ENCODE data around the gene P2RY12.

Gene P2RY12

DNA sequence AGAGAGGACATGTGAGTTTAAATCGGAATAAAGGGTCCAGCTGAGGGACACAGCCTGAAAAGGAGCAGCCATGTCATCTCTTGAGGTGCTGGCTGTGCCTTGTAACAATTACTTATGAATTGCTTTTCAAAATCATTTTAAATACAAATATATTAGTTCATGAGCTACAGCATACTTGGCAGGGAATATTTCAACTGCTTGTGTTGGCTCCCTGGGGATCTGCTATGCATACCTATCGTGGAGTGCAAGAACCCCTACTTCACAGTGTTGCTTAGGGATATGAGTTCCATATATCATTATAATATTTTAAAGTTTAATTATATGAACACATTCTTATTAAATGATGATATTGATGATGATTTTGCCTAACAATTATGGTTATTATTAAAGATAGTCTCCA lies 87.1 kb downstream of the P2RY12 start:
- H2AFZ ChIP-seq (ENCODE audit: low read depth), result no peak overlapping the region
- no peaks in the 10 kb centered on the region for H3K79me2 ChIP-seq (ENCODE audit: insufficient read depth, low read depth)
- H3K36me3 ChIP-seq (ENCODE audit: insufficient read depth), result no peaks in the 10 kb centered on the region
- no peak overlapping the region for H3K27ac ChIP-seq
- TF ChIP-seq, protein P1, sequence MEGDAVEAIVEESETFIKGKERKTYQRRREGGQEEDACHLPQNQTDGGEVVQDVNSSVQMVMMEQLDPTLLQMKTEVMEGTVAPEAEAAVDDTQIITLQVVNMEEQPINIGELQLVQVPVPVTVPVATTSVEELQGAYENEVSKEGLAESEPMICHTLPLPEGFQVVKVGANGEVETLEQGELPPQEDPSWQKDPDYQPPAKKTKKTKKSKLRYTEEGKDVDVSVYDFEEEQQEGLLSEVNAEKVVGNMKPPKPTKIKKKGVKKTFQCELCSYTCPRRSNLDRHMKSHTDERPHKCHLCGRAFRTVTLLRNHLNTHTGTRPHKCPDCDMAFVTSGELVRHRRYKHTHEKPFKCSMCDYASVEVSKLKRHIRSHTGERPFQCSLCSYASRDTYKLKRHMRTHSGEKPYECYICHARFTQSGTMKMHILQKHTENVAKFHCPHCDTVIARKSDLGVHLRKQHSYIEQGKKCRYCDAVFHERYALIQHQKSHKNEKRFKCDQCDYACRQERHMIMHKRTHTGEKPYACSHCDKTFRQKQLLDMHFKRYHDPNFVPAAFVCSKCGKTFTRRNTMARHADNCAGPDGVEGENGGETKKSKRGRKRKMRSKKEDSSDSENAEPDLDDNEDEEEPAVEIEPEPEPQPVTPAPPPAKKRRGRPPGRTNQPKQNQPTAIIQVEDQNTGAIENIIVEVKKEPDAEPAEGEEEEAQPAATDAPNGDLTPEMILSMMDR (conservative IDR thresholded peaks at IDR 0.05; ENCODE audit: low read depth, low read length), result no peak
- no peaks in the 10 kb centered on the region for H3K4me1 ChIP-seq (ENCODE audit: low read depth, poor library complexity, severe bottlenecking)
- no peak overlapping the region for H3K4me2 ChIP-seq
- no peak overlapping the region for H3K9ac ChIP-seq
- H3K27me3 ChIP-seq (ENCODE audit: insufficient read depth, low read depth), result no peaks in the 10 kb centered on the region
- no peak overlapping the region for H3K4me3 ChIP-seq (IDR thresholded peaks at IDR 0.05; ENCODE audit: insufficient read depth, low read depth, low read length)
- no peaks in the 10 kb centered on the region for H4K20me1 ChIP-seq (ENCODE audit: insufficient read depth)

DNA sequence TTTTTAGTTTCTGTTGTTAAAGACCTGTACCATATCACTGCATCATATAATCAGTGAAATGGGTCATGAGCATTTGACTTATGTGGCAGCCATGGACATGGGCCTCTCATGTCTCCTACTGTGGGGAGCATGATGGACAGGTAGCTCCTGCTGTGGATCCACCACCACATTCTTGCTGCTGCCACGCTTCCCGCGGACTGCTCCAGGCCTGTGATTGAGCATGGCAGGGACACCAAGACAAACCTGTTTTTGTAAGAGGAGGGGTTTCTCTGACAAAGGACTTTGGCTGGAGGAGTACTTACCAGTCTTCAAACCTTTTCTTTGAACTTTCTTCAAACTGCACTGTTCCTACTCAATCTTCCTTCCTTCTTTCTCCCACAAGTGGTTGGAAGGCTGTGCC lies 88.3 kb downstream of the P2RY12 start:
- Histone ChIP-seq H3K4me1 (ENCODE audit: low read depth, poor library complexity, severe bottlenecking) (no peaks in the 10 kb centered on the region), H4K20me1 (ENCODE audit: insufficient read depth) (no peaks in the 10 kb centered on the region), H3K27ac (no peak overlapping the region), H3K9ac (no peak overlapping the region), H2AFZ (ENCODE audit: low read depth) (no peak overlapping the region), H3K4me2 (no peak overlapping the region), H3K36me3 (ENCODE audit: insufficient read depth) (no peaks in the 10 kb centered on the region), H3K4me3 (IDR thresholded peaks at IDR 0.05; ENCODE audit: insufficient read depth, low read depth, low read length) (no peak overlapping the region), H3K79me2 (ENCODE audit: insufficient read depth, low read depth) (no peaks in the 10 kb centered on the region), H3K27me3 (ENCODE audit: insufficient read depth, low read depth) (no peaks in the 10 kb centered on the region)
- TF ChIP-seq, protein P1 (conservative IDR thresholded peaks at IDR 0.05; ENCODE audit: low read depth, low read length), result no peak

GRCh38 chr3:151293127-151293526 lies 91.4 kb downstream of the P2RY12 start:
- H3K79me2 ChIP-seq (ENCODE audit: insufficient read depth, low read depth), result no peaks in the 10 kb centered on the region
- H3K27ac ChIP-seq, result no peak overlapping the region
- H4K20me1 ChIP-seq (ENCODE audit: insufficient read depth), result no peaks in the 10 kb centered on the region
- H2AFZ ChIP-seq (ENCODE audit: low read depth), result no peak overlapping the region
- H3K4me1 ChIP-seq (ENCODE audit: low read depth, poor library complexity, severe bottlenecking), result no peaks in the 10 kb centered on the region
- no peak overlapping the region for H3K4me3 ChIP-seq (IDR thresholded peaks at IDR 0.05; ENCODE audit: insufficient read depth, low read depth, low read length)
- H3K9ac ChIP-seq, result no peak overlapping the region
- TF ChIP-seq, protein P1 (conservative IDR thresholded peaks at IDR 0.05; ENCODE audit: low read depth, low read length), result no peak
- H3K4me2 ChIP-seq, result no peak overlapping the region
- H3K27me3 ChIP-seq (ENCODE audit: insufficient read depth, low read depth), result no peaks in the 10 kb centered on the region
- H3K36me3 ChIP-seq (ENCODE audit: insufficient read depth), result no peaks in the 10 kb centered on the region

DNA sequence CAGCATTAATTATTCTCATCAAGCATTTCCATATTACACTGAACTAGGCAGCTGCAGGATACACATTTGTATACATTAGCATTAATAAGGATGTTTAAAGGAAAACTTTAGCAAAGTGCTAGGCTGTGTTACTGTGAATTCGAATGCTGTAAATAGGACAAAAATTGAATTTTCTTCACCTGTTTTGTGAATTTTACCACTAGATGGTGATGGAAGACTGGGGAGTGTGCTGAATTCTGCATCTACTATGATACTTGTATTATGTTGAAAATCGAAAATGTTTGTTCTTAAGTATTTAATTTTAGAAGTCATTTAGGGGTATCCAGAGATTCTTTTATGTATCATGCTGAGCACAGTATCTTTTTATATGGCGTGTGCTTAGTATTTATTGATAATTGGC lies 93.9 kb downstream of the P2RY12 start:
- TF ChIP-seq, protein P1 (conservative IDR thresholded peaks at IDR 0.05; ENCODE audit: low read depth, low read length), result peak; percentile 43
- Histone ChIP-seq H3K4me1 (ENCODE audit: low read depth, poor library complexity, severe bottlenecking) (peaks cover 13% of the 10 kb centered on the region), H3K27me3 (ENCODE audit: insufficient read depth, low read depth) (no peaks in the 10 kb centered on the region), H3K36me3 (ENCODE audit: insufficient read depth) (no peaks in the 10 kb centered on the region), H3K79me2 (ENCODE audit: insufficient read depth, low read depth) (no peaks in the 10 kb centered on the region), H4K20me1 (ENCODE audit: insufficient read depth) (no peaks in the 10 kb centered on the region), H3K4me3 (IDR thresholded peaks at IDR 0.05; ENCODE audit: insufficient read depth, low read depth, low read length) (no peak overlapping the region), H3K27ac (no peak overlapping the region), H2AFZ (ENCODE audit: low read depth) (no peak overlapping the region), H3K9ac (no peak overlapping the region), H3K4me2 (no peak overlapping the region)

Data from KMS-11 (cell line).